BLaER1 treated with 17β-estradiol and CSF1 and Interleukin-3, amounts not matched to agents 10 nM and 100 nM (cell line): ENCODE results near the gene RFX3.

Experiments used
- H3K27ac ChIP-seq, 11 experiments: shearing (Covaris generic); formaldehyde crosslinking; 2 replicates each; pipeline ENCODE4 v1.8.1; 2022
- H3K27me3 ChIP-seq, 11 experiments: shearing (Covaris generic); formaldehyde crosslinking; 2 replicates each; pipeline ENCODE4 v1.8.1; 2022
- H3K36me3 ChIP-seq, 11 experiments: shearing (Covaris generic); formaldehyde crosslinking; 2 replicates each; pipeline ENCODE4 v1.8.1; 2022
- H3K4me1 ChIP-seq, 10 experiments: shearing (Covaris generic); formaldehyde crosslinking; 2 replicates each; pipeline ENCODE4 v1.8.1; 2022
- H3K4me2 ChIP-seq, 11 experiments: shearing (Covaris generic); formaldehyde crosslinking; 2 replicates each; pipeline ENCODE4 v1.8.1; 2022
- H3K4me3 ChIP-seq, 10 experiments: shearing (Covaris generic); formaldehyde crosslinking; 2 replicates each; pipeline ENCODE4 v1.8.1; 2022
- H3K9ac ChIP-seq, 11 experiments: shearing (Covaris generic); formaldehyde crosslinking; 2 replicates each; pipeline ENCODE4 v1.8.1; 2022
- H3K9me3 ChIP-seq, 11 experiments: shearing (Covaris generic); formaldehyde crosslinking; replicated peaks in 1 of 11; 2 replicates each; pipeline ENCODE4 v1.8.1; 2022
- H4K20me1 ChIP-seq, 11 experiments: shearing (Covaris generic); formaldehyde crosslinking; 2 replicates each; pipeline ENCODE4 v1.8.1; 2022
- Cebpa-rat ChIP-seq, 11 experiments: shearing (Covaris generic); IDR thresholded peaks; 2 replicates each; pipeline ENCODE4 v1.8.1; 2022

Gene RFX3

DNA sequence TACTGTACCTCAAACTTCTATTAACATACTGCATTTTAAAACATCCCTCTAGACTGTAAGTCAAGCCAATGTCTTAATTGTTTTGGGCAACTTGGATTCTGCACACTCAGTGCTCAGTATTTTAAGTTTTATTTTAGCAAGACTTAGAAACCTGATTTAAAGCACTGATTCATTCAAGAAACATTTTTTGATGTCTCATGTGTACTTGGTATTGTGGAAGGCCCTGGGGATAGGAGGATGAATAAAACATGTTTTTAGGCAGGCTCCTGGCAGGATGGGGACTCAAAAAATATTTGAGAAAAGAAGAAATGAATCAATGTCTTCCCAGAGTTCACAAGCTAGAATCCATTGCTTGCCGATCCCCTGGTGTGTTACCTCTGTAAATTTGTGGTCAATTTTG, 347.9 kb downstream of the RFX3 start:
- H3K9ac ChIP-seq: no peak overlapping the region
- no peak overlapping the region for H3K4me3 ChIP-seq
- H3K4me1 ChIP-seq: no peaks in the 10 kb centered on the region
- no peaks in the 10 kb centered on the region for H4K20me1 ChIP-seq
- H3K4me2 ChIP-seq: no peak overlapping the region
- H3K9me3 ChIP-seq: peaks cover 0 to 16% (median 10%) of the 10 kb centered on the region in 11 experiments; a peak in 17 of 22 replicates
- H3K27ac ChIP-seq: no peak overlapping the region
- no peaks in the 10 kb centered on the region for H3K36me3 ChIP-seq
- no peaks in the 10 kb centered on the region for H3K27me3 ChIP-seq
- no peak for TF ChIP-seq Cebpa-rat (IDR thresholded peaks at IDR 0.05)

GRCh38 chr9:3177146-3177761, 348.5 kb downstream of the RFX3 start:
- Histone ChIP-seq H3K4me2 (no peak overlapping the region), H3K36me3 (no peaks in the 10 kb centered on the region), H3K9ac (no peak overlapping the region), H3K9me3 (peaks cover 0 to 16% (median 10%) of the 10 kb centered on the region in 11 experiments; a peak in 17 of 22 replicates), H3K27me3 (no peaks in the 10 kb centered on the region), H3K4me3 (no peak overlapping the region), H3K4me1 (no peaks in the 10 kb centered on the region), H3K27ac (no peak overlapping the region), H4K20me1 (no peaks in the 10 kb centered on the region)
- no peak for TF ChIP-seq Cebpa-rat (IDR thresholded peaks at IDR 0.05)

DNA sequence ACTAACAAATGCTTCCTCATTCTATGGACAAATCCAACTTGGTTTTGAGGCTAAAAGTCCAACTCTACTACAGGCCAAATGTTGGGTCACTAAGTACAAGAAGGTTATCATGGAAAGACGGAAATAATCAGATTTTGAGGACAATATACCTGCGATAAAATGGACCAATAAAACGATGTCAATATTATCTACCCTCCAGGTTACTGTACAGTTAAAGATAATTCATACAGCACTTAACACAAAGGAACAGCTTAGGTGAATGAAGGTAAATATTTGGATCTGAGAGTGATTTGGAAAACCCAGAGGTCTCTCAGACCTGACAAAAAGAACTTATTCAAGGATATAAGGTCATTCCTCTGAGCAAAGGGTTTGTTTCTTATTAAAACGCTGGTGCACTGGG, 352.4 kb downstream of the RFX3 start:
- Histone ChIP-seq H3K27ac (no peak overlapping the region), H3K9me3 (no peaks in the 10 kb centered on the region)
- no peak for TF ChIP-seq Cebpa-rat (IDR thresholded peaks at IDR 0.05)

GRCh38 chr9:3170819-3171218, 355.0 kb downstream of the RFX3 start:
- H3K9ac ChIP-seq: no peak overlapping the region
- no peaks in the 10 kb centered on the region for H3K9me3 ChIP-seq

More for the DNA sequence above, 352.4 kb downstream of the RFX3 start:
- no peaks in the 10 kb centered on the region for H3K4me1 ChIP-seq
- H3K4me2 ChIP-seq: no peak overlapping the region
- H3K9ac ChIP-seq: no peak overlapping the region
- H3K4me3 ChIP-seq: no peak overlapping the region
- H4K20me1 ChIP-seq: no peaks in the 10 kb centered on the region
- no peaks in the 10 kb centered on the region for H3K27me3 ChIP-seq
- no peaks in the 10 kb centered on the region for H3K36me3 ChIP-seq

More at GRCh38 chr9:3170819-3171218, 355.0 kb downstream of the RFX3 start:
- Histone ChIP-seq H3K27ac (no peak overlapping the region), H3K27me3 (no peaks in the 10 kb centered on the region), H3K36me3 (no peaks in the 10 kb centered on the region), H3K4me1 (no peaks in the 10 kb centered on the region), H4K20me1 (no peaks in the 10 kb centered on the region), H3K4me2 (no peak overlapping the region), H3K4me3 (no peak overlapping the region)
- no peak for TF ChIP-seq Cebpa-rat (IDR thresholded peaks at IDR 0.05)
